Measurements from ENCODE around the gene SULT4A1. TPM values are rescaled to one million over a fixed set of nuclear protein-coding genes. Genes with fewer than 3 reads are reported as not detected.

Gene SULT4A1
- total and polyA plus RNA-seq, 4 donors = 0.08 to 0.37 TPM; not detected in 2

DNA sequence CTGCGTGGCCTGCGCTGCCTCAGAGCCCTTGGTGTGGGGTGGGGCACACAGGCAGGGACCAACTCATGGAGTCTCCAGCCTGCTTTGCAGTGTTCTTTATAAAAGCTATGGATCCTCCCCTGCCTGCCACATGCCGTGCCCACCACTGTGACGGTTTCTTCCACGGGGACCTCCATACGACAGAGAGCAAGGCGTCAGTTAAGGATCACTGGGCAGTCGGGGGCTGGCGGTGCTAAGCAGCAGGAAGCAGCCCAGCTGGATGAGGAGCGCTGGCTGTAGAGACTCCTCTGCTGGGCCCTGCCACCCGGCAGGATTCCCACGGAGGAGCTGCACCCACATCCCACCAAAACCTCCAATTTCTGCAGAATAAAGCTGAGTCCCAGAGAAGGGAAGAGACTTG is 27.1 kb downstream of the SULT4A1 start:
- Histone ChIP-seq H3K27ac (ENCODE audit: low read depth in 1 of 2, low read length in 2 of 2) (no peak overlapping the region), H3K9me3 (ENCODE audit: control insufficient read depth in 4 of 4, low read length in 3 of 4) (no peaks in the 10 kb centered on the region), H3K9ac (ENCODE audit: low read depth in 1 of 2, low read length in 2 of 2) (no peak overlapping the region), H3K36me3 (ENCODE audit: control insufficient read depth in 4 of 4, insufficient read depth in 3 of 4, low read depth in 1 of 4, low read length in 3 of 4) (no peaks in the 10 kb centered on the region), H3K4me1 (ENCODE audit: control insufficient read depth in 4 of 4, insufficient read depth in 4 of 4, low read length in 3 of 4) (peaks cover 0 to 5% (median 3%) of the 10 kb centered on the region in 4 donors), H3K27me3 (ENCODE audit: control insufficient read depth in 4 of 4, insufficient read depth in 4 of 4, low read length in 3 of 4) (no peaks in the 10 kb centered on the region), H3K4me3 (ENCODE audit: low read depth in 1 of 3, low read length in 3 of 3) (no peak overlapping the region)
- no peak for DNase-seq (ENCODE audit: low spot score)
- TF ChIP-seq HNF4G (IDR thresholded peaks at IDR 0.05) (no peak), NR2F2 (IDR thresholded peaks at IDR 0.05) (no peak), EGR1 (IDR thresholded peaks at IDR 0.05; ENCODE audit: low read depth in 2 of 2) (no peak), HNF4A (conservative IDR thresholded peaks at IDR 0.05) (no peak), TAF1 (conservative IDR thresholded peaks at IDR 0.05) (no peak), FOXA2 (IDR thresholded peaks at IDR 0.05) (no peak), SP1 (IDR thresholded peaks at IDR 0.05) (no peak), GABPA (IDR thresholded peaks at IDR 0.05 in 1 of 2, conservative IDR thresholded peaks at IDR 0.05 in 1 of 2) (no peak), RAD21 (IDR thresholded peaks at IDR 0.05) (no peak), YY1 (IDR thresholded peaks at IDR 0.05) (no peak)
- TF ChIP-seq, protein P1, sequence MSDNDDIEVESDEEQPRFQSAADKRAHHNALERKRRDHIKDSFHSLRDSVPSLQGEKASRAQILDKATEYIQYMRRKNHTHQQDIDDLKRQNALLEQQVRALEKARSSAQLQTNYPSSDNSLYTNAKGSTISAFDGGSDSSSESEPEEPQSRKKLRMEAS (IDR thresholded peaks at IDR 0.05) = no peak
- TF ChIP-seq, protein P2, sequence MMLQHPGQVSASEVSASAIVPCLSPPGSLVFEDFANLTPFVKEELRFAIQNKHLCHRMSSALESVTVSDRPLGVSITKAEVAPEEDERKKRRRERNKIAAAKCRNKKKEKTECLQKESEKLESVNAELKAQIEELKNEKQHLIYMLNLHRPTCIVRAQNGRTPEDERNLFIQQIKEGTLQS (IDR thresholded peaks at IDR 0.05) = no peak
- TF ChIP-seq, protein P3, sequence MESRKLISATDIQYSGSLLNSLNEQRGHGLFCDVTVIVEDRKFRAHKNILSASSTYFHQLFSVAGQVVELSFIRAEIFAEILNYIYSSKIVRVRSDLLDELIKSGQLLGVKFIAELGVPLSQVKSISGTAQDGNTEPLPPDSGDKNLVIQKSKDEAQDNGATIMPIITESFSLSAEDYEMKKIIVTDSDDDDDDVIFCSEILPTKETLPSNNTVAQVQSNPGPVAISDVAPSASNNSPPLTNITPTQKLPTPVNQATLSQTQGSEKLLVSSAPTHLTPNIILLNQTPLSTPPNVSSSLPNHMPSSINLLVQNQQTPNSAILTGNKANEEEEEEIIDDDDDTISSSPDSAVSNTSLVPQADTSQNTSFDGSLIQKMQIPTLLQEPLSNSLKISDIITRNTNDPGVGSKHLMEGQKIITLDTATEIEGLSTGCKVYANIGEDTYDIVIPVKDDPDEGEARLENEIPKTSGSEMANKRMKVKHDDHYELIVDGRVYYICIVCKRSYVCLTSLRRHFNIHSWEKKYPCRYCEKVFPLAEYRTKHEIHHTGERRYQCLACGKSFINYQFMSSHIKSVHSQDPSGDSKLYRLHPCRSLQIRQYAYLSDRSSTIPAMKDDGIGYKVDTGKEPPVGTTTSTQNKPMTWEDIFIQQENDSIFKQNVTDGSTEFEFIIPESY (IDR thresholded peaks at IDR 0.05) = no peak
- TF ChIP-seq, protein P4, sequence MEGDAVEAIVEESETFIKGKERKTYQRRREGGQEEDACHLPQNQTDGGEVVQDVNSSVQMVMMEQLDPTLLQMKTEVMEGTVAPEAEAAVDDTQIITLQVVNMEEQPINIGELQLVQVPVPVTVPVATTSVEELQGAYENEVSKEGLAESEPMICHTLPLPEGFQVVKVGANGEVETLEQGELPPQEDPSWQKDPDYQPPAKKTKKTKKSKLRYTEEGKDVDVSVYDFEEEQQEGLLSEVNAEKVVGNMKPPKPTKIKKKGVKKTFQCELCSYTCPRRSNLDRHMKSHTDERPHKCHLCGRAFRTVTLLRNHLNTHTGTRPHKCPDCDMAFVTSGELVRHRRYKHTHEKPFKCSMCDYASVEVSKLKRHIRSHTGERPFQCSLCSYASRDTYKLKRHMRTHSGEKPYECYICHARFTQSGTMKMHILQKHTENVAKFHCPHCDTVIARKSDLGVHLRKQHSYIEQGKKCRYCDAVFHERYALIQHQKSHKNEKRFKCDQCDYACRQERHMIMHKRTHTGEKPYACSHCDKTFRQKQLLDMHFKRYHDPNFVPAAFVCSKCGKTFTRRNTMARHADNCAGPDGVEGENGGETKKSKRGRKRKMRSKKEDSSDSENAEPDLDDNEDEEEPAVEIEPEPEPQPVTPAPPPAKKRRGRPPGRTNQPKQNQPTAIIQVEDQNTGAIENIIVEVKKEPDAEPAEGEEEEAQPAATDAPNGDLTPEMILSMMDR (IDR thresholded peaks at IDR 0.05; ENCODE audit: low read depth, low read length, missing input control) = no peak
- TF ChIP-seq, protein P5, sequence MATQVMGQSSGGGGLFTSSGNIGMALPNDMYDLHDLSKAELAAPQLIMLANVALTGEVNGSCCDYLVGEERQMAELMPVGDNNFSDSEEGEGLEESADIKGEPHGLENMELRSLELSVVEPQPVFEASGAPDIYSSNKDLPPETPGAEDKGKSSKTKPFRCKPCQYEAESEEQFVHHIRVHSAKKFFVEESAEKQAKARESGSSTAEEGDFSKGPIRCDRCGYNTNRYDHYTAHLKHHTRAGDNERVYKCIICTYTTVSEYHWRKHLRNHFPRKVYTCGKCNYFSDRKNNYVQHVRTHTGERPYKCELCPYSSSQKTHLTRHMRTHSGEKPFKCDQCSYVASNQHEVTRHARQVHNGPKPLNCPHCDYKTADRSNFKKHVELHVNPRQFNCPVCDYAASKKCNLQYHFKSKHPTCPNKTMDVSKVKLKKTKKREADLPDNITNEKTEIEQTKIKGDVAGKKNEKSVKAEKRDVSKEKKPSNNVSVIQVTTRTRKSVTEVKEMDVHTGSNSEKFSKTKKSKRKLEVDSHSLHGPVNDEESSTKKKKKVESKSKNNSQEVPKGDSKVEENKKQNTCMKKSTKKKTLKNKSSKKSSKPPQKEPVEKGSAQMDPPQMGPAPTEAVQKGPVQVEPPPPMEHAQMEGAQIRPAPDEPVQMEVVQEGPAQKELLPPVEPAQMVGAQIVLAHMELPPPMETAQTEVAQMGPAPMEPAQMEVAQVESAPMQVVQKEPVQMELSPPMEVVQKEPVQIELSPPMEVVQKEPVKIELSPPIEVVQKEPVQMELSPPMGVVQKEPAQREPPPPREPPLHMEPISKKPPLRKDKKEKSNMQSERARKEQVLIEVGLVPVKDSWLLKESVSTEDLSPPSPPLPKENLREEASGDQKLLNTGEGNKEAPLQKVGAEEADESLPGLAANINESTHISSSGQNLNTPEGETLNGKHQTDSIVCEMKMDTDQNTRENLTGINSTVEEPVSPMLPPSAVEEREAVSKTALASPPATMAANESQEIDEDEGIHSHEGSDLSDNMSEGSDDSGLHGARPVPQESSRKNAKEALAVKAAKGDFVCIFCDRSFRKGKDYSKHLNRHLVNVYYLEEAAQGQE (IDR thresholded peaks at IDR 0.05) = no peak
- WGBS = 67% methylated on average over 12 of the region's 12 CpGs

All from liver (tissue), 9 donors.